T-helper 2 cell treated with Interferon-gamma antibody and Interleukin-4, amounts not matched to agents 100 ng/mL and 5 ng/mL, for 36 hours (primary cell): ENCODE data around the gene CCL5. TPM values are rescaled to one million over a fixed set of nuclear protein-coding genes. Genes with fewer than 3 reads are reported as not detected.

ENCODE experiments used
- intact Hi-C: fragments of 100-400 bp; cut with micrococcal nuclease; formaldehyde crosslinking; loops from one replicate; pipeline ENCODE4 v1.15.1; 2023
- total RNA-seq: library from RNA; stranded (reverse); gene quantifications from 2 replicates; pipeline ENCODE4 v1.2.3, GENCODE V29; 2022

CCL5 gene
- total RNA-seq, 1 donor from 2014 or later, result 48.3 TPM

DNA sequence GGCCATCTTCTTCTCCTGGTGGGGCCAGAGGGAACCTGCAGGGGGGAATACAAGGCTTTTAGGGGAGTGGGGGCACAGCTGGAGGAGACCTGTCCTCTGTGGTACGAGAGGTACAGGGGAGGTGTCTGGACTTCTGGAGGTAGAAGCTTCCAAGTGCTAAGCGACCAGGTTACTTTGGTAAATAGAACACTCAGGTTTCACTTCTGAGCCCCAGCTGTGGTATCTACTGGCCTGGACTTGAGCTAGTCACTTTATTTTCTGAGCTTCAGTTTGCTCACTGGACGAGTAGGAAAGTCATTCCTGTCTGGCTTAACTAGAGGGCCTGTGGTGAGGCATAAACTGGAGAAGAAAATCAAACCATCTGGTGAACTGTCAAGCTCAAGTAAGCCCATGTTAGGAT is 11.4 kb downstream of the CCL5 start, which contains the start of gene HEATR9:
HEATR9 (minus strand) TSS at position 155 of the 400 bp plus-strand sequence; CDS start at position 6, 149 bp downstream.
- intact Hi-C loops, result no loop called here

GRCh38 chr17:35867574-35867973 is 12.6 kb downstream of the CCL5 start:
- intact Hi-C loops, result no loop called here

- intact Hi-C loops, result no loop called here
These were observed 13.7 kb downstream of the CCL5 start for GRCh38 chr17:35866341-35866950.

GRCh38 chr17:35865412-35866340 is 14.5 kb downstream of the CCL5 start:
- intact Hi-C loops, result no loop called here

DNA sequence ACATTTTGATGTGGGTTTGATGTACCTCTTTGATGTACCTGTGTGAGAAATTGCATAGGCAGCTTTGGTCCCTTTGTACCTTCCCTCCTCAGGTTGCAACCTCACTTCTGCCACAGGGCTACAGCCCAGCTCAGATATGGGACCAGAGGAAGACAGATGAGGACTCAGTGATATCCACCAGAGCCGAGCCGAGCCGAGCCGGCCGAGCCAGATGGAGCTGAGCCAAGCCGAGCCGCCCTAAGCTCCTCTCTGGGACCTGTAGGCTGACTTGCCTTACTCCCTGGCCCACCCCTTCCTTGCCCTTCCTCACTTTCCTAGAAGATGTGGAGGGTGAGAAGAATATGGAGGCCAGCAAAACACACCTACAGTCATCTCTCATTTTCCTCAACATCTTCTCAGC is 15.3 kb downstream of the CCL5 start:
- intact Hi-C loops, result no loop called here

GRCh38 chr17:35856603-35857002 is 23.6 kb downstream of the CCL5 start:
- intact Hi-C loops, result no loop called here

DNA sequence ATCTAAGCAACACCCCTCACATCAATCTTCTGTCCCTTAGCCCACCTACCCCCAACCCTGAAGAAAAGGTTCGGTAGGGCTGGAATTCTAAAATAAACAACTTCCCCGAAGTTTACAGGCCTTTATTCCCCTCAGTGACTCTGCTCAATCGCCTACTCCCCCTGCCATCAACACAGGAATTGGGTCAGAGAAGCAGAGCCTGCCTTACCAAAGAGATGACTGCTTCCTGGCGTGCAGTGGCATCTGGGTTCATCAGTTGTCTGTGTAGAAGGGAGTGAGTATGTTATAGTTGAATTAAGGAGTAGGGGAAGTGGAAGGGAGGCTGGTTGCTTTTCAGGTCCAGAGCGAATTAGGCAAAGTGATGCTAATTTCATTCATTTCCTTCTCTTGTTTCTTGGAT is 24.2 kb downstream of the CCL5 start:
- intact Hi-C loops, result no loop called here

DNA sequence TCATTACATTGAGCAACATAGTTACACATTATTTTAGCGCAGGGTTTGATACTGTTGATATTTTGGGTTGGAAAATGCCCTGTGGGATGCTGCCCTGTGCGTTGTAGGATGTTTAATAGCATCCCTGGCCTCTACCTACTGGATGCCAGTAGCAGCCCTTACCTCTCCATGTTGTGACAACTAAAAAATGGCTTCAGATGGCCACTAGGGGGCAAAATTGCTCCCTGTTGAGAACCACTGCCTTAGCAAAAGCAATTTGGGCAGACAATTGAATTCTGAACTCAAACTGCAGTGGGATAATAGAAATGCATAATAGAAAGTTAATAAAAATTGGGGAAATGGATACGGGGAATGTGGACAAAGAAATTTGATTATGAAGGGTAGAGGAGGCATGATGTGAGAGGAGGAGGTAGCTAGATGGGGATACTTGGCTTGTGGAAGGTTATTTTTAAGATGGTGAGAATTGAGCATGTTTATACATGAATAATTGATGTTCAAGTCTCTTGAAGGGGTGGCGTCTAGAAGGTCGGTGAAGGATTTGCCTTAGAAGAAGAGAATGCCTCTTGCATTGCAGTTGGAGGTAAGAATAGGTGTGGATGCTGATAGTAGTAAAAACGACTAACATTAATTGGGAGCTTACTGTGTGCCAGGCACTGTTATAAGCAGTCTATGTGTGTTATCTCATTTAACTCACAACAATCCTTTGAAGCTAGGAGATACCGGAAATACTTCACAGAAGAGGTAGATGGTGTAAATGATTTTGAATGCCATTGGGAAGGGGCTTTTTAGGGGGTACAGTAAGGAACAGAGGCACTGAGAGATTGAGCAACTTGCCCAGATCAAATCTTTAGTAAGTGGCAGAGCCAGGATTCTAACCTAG is 30.5 kb downstream of the CCL5 start:
- intact Hi-C loops, result loop anchor here (10.0 kb wide), 1 partner anchor 85 kb away; the partner anchor contains the start of gene RDM1

GRCh38 chr17:35847633-35848373 is 32.4 kb downstream of the CCL5 start:
- intact Hi-C loops, result loop anchor here (10.0 kb wide), 1 partner anchor 87 kb away; the partner anchor contains the start of gene RDM1

- intact Hi-C loops, result loop anchor here (10.0 kb wide), 1 partner anchor 88 kb away; the partner anchor contains the start of gene RDM1
These were observed 33.2 kb downstream of the CCL5 start for GRCh38 chr17:35847006-35847405.

DNA sequence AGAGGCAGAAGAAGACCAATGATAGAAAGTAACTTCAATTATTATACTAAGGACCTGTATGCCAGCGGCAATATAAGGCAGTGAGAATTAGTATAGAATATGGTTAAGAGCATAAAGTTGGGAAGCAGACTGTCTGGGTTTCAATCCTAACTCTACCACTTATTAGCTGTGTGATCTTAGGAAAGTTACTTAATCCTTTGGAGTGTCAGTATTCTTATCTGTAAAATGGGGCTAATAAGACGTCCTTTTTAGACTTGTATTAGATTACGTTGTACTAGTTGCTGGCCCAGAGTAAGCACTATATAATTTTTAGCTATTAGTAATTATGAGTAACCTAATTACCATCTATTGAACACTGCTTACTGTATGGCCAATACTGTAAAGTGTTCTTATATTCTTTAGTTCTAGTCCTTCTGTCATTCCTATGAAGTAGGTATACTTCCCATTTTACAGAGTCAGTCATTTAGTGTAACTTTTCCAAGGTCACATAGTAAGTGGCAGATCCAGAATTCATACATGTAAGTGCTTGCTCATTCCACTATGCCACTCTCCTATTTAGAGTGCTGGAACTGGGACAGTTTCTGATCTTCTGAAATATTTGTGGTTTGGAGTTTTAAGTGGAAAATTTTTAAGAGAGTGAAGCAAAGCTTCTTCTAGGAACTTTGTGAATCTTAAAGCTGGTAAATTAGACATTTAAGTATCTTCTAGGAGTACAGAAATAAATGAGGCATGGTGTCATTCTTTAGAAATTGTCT is 33.9 kb downstream of the CCL5 start:
- intact Hi-C loops, result loop anchor here (10.0 kb wide), 1 partner anchor 89 kb away; the partner anchor contains the start of gene RDM1

DNA sequence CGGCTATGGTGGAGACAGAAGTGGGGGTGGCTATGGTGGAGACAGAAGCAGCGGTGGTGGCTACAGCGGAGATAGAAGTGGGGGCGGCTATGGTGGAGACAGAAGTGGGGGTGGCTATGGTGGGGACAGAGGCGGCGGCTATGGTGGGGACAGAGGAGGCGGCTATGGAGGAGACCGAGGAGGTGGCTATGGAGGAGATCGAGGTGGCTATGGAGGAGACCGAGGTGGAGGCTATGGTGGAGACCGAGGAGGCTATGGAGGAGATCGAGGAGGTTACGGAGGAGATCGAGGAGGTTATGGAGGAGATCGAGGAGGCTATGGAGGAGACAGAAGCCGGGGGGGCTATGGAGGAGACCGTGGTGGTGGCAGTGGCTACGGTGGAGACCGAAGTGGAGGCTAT is 35.6 kb downstream of the CCL5 start:
- intact Hi-C loops, result loop anchor here (10.0 kb wide), 1 partner anchor 90 kb away; the partner anchor contains the start of gene RDM1

GRCh38 chr17:35843698-35844097 is 36.5 kb downstream of the CCL5 start:
- intact Hi-C loops, result loop anchor here (10.0 kb wide), 1 partner anchor 91 kb away; the partner anchor contains the start of gene RDM1

DNA sequence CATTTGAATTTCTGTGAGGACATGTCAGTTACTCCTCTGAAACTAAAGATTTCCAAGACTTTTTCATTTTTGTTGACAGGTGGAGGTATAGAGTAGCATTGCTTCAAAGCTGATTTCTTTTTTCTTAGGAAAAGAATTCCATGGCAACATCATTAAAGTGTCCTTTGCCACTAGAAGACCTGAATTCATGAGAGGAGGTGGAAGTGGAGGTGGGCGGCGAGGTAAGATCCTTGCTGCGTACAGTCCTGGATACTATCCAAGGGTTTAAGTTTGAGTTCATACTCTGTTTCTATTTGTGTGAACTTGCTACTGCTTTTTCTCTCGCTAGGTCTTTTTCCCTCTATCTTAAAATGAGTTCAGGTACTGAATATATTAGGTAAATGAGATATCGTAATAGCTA is 37.9 kb downstream of the CCL5 start:
- intact Hi-C loops, result loop anchor here (10.0 kb wide), 1 partner anchor 93 kb away; the partner anchor contains the start of gene RDM1

GRCh38 chr17:35841505-35841904 is 38.7 kb downstream of the CCL5 start:
- intact Hi-C loops, result loop anchor here (10.0 kb wide), 1 partner anchor 93 kb away; the partner anchor contains the start of gene RDM1

DNA sequence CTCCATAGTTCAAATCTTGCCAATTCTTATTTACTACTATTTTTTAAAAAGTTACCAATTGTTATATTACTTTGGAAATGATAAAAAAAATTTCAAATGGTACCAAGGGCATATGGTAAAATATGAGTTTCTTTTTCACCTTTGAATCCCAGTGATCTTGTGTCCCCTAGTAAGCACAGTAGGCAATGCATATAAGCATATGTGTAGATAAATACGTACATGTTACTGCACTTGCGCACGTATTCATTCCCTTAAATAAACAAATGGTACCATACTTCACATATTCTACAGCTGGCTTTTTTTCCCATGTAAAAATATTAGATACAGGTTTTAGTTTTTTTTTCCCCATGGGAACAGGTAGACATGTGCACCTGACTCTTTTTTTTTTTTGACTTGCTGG is 39.1 kb downstream of the CCL5 start:
- intact Hi-C loops, result loop anchor here (10.0 kb wide), 1 partner anchor 94 kb away; the partner anchor contains the start of gene RDM1

DNA sequence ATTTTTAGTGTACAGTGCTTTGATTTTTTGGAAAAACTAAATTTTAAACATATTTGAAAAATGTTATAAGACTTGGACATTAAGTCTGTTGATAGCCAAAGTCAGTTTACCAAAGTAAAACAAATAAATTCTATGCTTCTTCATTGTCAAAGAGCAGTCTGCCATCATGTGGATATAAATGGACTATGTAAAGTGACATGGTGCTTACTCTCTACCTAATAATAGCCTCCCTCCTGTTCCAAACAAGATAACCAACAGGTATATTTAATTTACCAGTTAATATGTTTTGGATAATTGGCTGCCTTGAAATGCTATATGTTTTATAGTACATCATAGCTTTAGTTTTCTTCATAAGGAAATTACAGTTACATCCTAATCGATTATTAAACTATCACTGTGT is 55.0 kb downstream of the CCL5 start:
- intact Hi-C loops, result no loop called here
